HepG2 (cell line): ENCODE results near the gene GGA1. TPM values are rescaled to one million over a fixed set of nuclear protein-coding genes. Genes with fewer than 3 reads are reported as not detected.

Experiments
- CAMTA2 ChIP-seq: sonication (generic); formaldehyde crosslinking; IDR thresholded peaks from 2 replicates; pipeline ENCODE4 v1.4.0; 2020; ENCODE audit warnings: mild to moderate bottlenecking, missing genetic modification reagents, borderline replicate concordance
- PHF5A ChIP-seq: IDR thresholded peaks from one replicate; pipeline ENCODE4 v1.6.1; 2018; ENCODE audit warnings: low read depth, missing genetic modification reagents; ENCODE audit not compliant: unreplicated experiment
- PTBP1 ChIP-seq: fragments of 200-400 bp; formaldehyde crosslinking; IDR thresholded peaks from 2 replicates; pipeline ENCODE4 v1.6.1; 2018; ENCODE audit warnings: low read length, low read depth; ENCODE audit not compliant: poor library complexity, severe bottlenecking
- SCMH1 ChIP-seq: sonication (generic); formaldehyde crosslinking; IDR thresholded peaks from 2 replicates; pipeline ENCODE4 v1.9.0; 2021; ENCODE audit warnings: missing genetic modification reagents, mild to moderate bottlenecking, borderline replicate concordance
- SRSF4 ChIP-seq: fragments of 200-400 bp; formaldehyde crosslinking; IDR thresholded peaks from one replicate; pipeline ENCODE4 v1.6.1; 2018; ENCODE audit warnings: mild to moderate bottlenecking, low read depth, low read length, moderate library complexity; ENCODE audit not compliant: poor library complexity, severe bottlenecking
- ZFYVE20 ChIP-seq: sonication (generic); formaldehyde crosslinking; IDR thresholded peaks from 2 replicates; pipeline ENCODE4 v1.8.0; 2023; ENCODE audit warnings: low read depth, mild to moderate bottlenecking, moderate library complexity, missing genetic modification reagents, borderline replicate concordance
- ZMYM3 ChIP-seq: sonication (generic); formaldehyde crosslinking; IDR thresholded peaks from 2 replicates; pipeline ENCODE4 v1.5.1; 2020; ENCODE audit warnings: mild to moderate bottlenecking, missing genetic modification reagents
- ZNF343 ChIP-seq: sonication (generic); formaldehyde crosslinking; IDR thresholded peaks from 2 replicates; pipeline ENCODE4 v1.4.0; 2020; ENCODE audit warnings: mild to moderate bottlenecking, missing genetic modification reagents
- ZNF562 ChIP-seq: sonication (generic); formaldehyde crosslinking; IDR thresholded peaks from 2 replicates; pipeline ENCODE4 v1.8.0; 2022; ENCODE audit warnings: missing genetic modification reagents, borderline replicate concordance
- ZNF710 ChIP-seq: sonication (generic); formaldehyde crosslinking; IDR thresholded peaks from 2 replicates; pipeline ENCODE4 v1.5.0; 2020; ENCODE audit warnings: mild to moderate bottlenecking, missing genetic modification reagents, borderline replicate concordance
- polyA plus RNA-seq, 8 experiments: library from polyadenylated mRNA; depleted of rRNA in 3 of 8; stranded (reverse) in 7 of 8; unstranded in 1 of 8; fragments of >200 nt; fragmentation: Illumina TruSeq in 4 of 8; extraction: Trizol in 4 of 8; gene quantifications; 2 replicates each; pipeline versions ENCODE4 v1.2.1 to v1.2.3, GENCODE V29; 2011 to 2016; ENCODE audit warnings: low read depth in 4 of 8, missing spikeins in 1 of 8, mixed read lengths in 1 of 8; ENCODE audit not compliant: insufficient read depth in 1 of 8
- total RNA-seq, 5 experiments: library from RNA; depleted of rRNA; stranded (reverse); fragments of >200 nt; fragmentation: Illumina TruSeq; extraction: Trizol; gene quantifications; 2 replicates each; pipeline ENCODE4 v1.2.3, GENCODE V29; 2016; ENCODE audit warnings: low read depth in 1 of 5
- TF ChIP-seq, protein P1 (sequence below), 2 experiments: fragments of 450-650 bp in 1 of 2; sonication (generic) in 1 of 2; formaldehyde crosslinking in 1 of 2; IDR thresholded peaks; 2 replicates each; pipeline versions ENCODE4 v1.6.1 to v1.8.0; 2016 to 2022; ENCODE audit warnings: antibody characterized with exemption in 1 of 2, mild to moderate bottlenecking in 1 of 2, missing genetic modification reagents in 1 of 2
- TF ChIP-seq, protein P2 (sequence below), 2 experiments: sonication (generic) in 1 of 2; formaldehyde crosslinking in 1 of 2; IDR thresholded peaks; 2 replicates each; pipeline versions ENCODE4 v1.5.1 to v1.6.1; 2011 to 2020; ENCODE audit warnings: borderline replicate concordance in 1 of 2, low read depth in 1 of 2, low read length in 1 of 2, mild to moderate bottlenecking in 1 of 2, missing genetic modification reagents in 1 of 2, moderate library complexity in 1 of 2

GGA1 gene
- total and polyA plus RNA-seq, 2 of the 13 experiments (the other 11 are each of a cell fraction or from before 2014, with no cell fraction given): 29.1 to 87.2 TPM

- TF ChIP-seq ZNF710: no peak; the same call in 1 of the 2 replicates
- no peak for TF ChIP-seq SCMH1 (CRISPR knock-in tag)
- TF ChIP-seq ZMYM3: peak; percentile 99
- no peak for TF ChIP-seq SRSF4
- TF ChIP-seq, protein P1, sequence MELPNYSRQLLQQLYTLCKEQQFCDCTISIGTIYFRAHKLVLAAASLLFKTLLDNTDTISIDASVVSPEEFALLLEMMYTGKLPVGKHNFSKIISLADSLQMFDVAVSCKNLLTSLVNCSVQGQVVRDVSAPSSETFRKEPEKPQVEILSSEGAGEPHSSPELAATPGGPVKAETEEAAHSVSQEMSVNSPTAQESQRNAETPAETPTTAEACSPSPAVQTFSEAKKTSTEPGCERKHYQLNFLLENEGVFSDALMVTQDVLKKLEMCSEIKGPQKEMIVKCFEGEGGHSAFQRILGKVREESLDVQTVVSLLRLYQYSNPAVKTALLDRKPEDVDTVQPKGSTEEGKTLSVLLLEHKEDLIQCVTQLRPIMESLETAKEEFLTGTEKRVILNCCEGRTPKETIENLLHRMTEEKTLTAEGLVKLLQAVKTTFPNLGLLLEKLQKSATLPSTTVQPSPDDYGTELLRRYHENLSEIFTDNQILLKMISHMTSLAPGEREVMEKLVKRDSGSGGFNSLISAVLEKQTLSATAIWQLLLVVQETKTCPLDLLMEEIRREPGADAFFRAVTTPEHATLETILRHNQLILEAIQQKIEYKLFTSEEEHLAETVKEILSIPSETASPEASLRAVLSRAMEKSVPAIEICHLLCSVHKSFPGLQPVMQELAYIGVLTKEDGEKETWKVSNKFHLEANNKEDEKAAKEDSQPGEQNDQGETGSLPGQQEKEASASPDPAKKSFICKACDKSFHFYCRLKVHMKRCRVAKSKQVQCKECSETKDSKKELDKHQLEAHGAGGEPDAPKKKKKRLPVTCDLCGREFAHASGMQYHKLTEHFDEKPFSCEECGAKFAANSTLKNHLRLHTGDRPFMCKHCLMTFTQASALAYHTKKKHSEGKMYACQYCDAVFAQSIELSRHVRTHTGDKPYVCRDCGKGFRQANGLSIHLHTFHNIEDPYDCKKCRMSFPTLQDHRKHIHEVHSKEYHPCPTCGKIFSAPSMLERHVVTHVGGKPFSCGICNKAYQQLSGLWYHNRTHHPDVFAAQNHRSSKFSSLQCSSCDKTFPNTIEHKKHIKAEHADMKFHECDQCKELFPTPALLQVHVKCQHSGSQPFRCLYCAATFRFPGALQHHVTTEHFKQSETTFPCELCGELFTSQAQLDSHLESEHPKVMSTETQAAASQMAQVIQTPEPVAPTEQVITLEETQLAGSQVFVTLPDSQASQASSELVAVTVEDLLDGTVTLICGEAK (IDR thresholded peaks at IDR 0.05): no peak
- TF ChIP-seq, protein P1 (CRISPR knock-in tag; IDR thresholded peaks at IDR 0.05): no peak; the same call in 1 of the 2 replicates
- no peak for TF ChIP-seq CAMTA2
- peak; percentile 14 for TF ChIP-seq PHF5A (CRISPR knock-in tag)
- TF ChIP-seq, protein P2, sequence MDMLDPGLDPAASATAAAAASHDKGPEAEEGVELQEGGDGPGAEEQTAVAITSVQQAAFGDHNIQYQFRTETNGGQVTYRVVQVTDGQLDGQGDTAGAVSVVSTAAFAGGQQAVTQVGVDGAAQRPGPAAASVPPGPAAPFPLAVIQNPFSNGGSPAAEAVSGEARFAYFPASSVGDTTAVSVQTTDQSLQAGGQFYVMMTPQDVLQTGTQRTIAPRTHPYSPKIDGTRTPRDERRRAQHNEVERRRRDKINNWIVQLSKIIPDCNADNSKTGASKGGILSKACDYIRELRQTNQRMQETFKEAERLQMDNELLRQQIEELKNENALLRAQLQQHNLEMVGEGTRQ (IDR thresholded peaks at IDR 0.05; ENCODE audit: low read depth, low read length): no peak
- TF ChIP-seq, protein P2 (CRISPR knock-in tag; IDR thresholded peaks at IDR 0.05; ENCODE audit: borderline replicate concordance): no peak
- TF ChIP-seq ZNF562 (CRISPR knock-in tag): no peak
- no peak for TF ChIP-seq ZFYVE20
- TF ChIP-seq ZNF343: peak; percentile 56; the same call in 1 of the 2 replicates
- TF ChIP-seq PTBP1: no peak
These were observed 23.0 kb downstream of the GGA1 start (continued) for GRCh38 chr22:37631448-37632173.
